DMS53 treated with DMSO at 0.1 percent for 48 hours (cell line): Measurements from ENCODE around the gene BRPF3.

Source experiments
- DNase-seq: peaks from one replicate; lab custom pipeline; 2025; ENCODE audit not compliant: unreplicated experiment; lab: John Stamatoyannopoulos, UW

Gene BRPF3

GRCh38 chr6:36266913-36267644 lies 70.5 kb downstream of the BRPF3 start:
- no peak for DNase-seq

DNA sequence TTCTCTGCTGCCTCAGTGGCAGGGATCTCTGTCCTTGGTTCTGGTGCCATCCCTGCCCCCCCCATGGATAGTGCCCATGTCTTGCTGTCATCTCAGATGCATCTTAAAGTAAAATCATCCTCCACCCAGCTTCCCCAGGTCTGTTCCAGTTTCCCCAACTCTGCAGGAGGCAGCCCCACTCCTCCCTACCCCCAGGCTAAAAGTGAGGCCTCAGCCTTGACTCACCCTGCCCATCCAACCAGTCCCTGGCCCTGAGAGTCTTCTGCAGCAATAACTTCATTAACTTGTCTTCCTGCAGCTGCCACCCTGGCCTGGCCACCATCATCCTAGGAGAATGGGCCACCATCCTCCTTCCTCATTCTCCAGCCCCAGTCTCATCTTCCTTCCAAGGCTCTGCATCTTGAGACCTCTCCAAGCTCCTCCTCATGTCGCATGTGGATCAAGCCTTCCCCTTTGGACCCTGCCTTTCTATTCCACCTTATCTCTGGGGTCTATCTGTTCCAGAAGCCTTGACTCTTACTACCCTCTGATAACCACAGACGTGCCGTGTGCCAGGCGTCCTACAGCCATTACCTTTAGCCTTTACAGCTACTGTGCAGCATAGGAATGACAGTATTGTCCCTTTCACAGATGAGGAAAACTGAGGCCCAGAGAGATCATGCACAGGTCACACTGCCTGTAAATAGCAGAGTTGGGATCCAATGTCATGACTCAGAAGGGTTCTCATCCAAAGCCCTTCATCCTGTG lies 71.4 kb downstream of the BRPF3 start:
- no peak for DNase-seq

GRCh38 chr6:36268478-36269275 lies 72.1 kb downstream of the BRPF3 start:
- DNase-seq = no peak

DNA sequence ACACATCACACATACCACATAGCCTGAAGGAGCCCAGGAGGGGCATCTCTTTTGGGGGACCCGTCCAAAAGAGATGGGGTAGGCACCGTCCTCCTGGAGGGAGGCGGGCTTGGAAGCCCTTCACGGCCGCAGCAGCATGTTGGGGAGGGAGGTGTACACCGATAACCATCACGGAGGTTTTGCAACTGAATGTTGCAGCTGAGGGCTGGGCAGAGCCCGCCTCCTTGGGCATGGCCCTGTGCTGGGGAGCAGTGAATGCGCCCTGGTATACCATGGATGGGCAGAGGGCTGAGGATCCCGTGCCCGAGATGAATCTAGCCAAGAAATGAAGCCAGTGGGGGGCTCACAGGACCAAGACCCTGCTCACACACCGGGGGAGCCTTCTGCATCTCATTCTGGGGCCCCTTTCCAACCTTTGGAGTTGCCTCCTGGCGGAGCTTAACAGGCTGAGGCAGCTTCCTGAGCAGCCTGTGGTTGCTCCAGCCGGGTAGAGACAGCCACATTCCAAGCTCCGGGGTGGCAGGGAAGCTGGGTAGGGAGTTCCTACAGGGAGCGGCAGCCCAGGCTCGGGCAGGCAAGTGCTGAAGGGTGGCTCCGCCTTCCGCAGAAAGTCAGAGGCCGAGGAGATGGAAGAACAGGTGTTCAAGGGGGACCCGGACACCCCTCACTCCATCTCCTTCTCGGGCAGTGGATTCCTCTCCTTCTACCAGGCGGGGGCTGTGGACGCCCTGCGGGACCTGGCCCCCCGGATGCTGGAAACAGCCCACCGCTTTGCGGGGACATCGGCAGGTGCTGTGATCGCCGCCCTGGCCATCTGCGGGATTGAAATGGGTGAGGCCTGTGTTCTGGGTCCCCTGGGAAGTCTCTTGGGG lies 73.5 kb downstream of the BRPF3 start, which contains the start of gene PNPLA1:
PNPLA1 (plus strand) TSS at position 227 of the 872 bp plus-strand sequence; CDS start at position 627, 400 bp downstream.
- no peak for DNase-seq

DNA sequence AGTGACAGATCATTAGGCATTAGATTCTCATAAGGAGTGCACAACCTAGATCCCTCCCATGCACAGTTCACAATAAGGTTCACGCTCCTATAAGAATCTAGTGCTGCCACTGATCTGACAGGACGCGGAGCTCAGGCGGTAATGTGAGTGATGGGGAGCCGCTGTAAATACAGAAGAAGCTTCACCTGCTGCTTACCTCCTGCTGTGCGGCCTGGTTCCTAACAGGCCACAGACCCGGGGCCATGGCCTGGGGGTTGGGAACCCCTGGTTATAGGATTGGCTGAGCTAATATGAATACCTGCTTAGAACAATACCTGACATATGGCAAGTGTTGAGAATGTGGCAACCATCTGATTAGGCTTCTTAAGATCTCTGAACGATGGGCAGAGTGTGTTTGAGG lies 75.7 kb downstream of the BRPF3 start:
- DNase-seq = no peak

- no peak for DNase-seq
Observed at GRCh38 chr6:36273067-36273466, 76.5 kb downstream of the BRPF3 start.

DNA sequence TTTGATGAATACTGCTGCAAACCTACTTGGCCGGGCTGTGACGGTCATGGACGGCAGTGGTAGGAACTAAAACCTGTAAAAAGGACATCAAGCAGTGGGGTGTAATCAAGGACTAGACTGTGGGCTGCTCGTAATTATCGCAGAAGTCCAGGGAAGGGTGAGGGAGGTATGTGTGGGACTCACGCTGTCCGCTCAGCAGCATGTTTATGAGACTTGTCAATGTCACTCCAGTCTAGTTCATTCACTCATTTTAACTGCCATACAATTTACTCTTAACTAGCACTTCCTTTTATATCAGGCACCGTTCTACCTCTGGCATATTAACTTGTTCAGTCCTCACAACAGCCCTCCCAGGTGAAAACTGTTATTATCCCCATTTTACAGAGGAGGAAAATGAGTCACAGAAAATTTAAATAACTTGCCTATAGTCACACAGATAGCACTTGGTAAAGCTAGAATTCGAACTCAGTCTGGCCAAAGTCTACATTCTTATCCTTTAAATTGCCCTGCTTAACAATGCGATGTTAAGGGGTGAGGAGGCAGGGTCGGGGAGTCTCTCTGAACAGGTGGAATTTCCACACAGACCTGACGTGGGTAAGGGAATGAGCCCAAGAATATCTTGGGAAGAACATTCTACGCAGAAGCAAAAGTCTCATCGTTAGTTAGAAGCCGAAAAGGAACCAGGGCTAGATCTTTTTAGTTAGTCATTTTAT lies 77.4 kb downstream of the BRPF3 start:
- no peak for DNase-seq

DNA sequence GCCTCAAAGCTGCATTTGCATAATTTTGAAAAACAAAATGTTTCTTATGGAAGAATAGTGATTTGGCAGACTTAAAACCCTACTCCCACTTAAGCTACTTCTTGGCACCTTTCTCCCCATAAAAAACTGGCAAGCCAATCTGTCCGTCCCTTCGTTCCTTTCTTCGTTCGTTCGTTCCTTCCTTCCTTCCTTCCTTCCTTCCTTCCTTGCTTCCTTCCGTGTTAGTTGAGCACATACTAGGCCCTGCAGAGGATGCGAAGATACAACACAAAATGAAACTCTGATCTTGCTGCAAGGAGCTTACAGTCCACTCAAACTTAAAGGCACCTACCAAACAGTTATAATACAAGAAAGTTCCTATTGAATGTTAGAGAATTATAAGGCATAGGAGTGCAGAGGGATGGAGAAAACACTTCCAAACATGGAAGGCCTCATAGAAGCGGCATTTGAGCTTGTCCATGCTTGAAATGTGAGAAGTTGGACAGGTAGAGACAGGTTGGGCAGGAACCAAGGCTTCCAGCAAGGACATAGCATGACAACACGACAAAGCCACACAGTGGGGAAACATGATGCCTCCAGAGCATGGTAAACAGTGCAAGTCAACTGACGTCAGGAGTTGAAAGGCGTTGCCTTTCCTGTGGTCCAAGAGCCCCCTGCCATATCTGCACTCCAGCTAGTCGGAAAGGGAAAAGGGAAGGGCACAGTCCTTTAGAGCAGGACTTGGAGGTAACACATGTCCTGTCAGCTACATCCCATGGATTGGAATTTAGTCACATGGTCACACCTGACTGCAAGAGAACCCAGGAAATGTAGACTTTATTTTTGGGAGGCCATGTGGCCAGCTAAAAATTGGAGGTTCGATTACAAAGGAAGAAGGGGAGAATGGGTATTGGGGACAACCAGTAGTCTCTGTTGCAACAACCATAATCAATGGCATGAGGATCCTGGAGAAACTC lies 80.3 kb downstream of the BRPF3 start:
- DNase-seq = no peak

DNA sequence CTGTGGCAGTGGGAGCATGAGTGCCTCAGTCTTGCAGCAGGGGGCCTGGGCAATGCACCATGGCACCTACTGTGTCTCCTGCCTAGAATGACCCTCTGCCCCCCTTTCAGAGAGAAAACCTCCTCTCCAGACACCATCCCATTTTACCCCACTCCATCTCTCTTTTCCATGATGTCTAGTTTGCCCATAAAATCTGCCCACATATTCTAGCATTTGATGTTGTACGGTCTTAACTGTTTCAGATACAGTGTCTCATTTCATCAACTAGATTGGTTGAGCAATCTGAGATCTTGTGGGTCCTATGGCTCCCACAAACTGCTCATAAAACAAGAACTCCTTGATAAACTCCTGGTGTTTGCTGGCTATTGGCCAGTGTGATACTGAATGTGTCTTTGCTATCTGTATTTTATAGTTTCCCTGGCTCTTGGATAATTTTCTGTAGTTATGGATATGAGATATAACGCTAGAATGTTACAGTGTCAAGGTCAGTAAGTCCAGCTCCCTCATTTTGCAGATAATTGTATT lies 81.5 kb downstream of the BRPF3 start:
- no peak for DNase-seq

- DNase-seq = no peak
Observed at GRCh38 chr6:36280467-36280866, 83.9 kb downstream of the BRPF3 start.

GRCh38 chr6:36280983-36281382 lies 84.4 kb downstream of the BRPF3 start:
- no peak for DNase-seq
